Mesangial cell (primary cell): Measurements from ENCODE around the gene AMZ1. TPM values are rescaled to one million over a fixed set of nuclear protein-coding genes. Genes with fewer than 3 reads are reported as not detected.

Experiments used
- total RNA-seq: library from RNA; depleted of rRNA; stranded (reverse); fragments of >200 nt; gene quantifications from 2 replicates; pipeline ENCODE4 v1.2.3, GENCODE V29; 2015

The AMZ1 gene, protein sequence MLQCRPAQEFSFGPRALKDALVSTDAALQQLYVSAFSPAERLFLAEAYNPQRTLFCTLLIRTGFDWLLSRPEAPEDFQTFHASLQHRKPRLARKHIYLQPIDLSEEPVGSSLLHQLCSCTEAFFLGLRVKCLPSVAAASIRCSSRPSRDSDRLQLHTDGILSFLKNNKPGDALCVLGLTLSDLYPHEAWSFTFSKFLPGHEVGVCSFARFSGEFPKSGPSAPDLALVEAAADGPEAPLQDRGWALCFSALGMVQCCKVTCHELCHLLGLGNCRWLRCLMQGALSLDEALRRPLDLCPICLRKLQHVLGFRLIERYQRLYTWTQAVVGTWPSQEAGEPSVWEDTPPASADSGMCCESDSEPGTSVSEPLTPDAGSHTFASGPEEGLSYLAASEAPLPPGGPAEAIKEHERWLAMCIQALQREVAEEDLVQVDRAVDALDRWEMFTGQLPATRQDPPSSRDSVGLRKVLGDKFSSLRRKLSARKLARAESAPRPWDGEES
- 1.3 and 2.7 TPM in 2 replicates for total RNA-seq

DNA sequence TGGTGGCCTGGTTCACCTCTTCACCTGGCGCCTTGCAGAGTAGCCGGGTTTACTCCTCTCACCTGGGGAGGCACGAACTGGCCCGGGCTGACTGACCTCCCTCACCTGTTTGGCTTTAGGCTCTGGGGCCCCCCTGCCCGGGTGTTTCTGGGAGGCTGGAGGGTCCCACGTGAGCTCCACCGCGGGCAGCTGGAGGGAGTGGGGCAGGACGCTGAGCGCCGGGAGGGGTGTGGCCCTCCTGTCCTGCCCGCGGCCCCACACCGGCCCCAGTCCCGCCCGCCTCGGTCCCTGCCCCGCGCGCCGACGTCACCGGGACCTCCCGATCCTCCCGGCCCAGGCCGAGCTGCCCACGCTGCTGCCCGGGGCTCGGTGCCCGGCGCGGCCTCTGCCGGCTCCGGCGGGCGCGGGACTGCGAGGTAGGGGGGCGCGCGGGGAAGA is at the start of gene AMZ1:
Gene AMZ1 (plus strand): TSS at position 322 of the 438 bp plus-strand sequence. CDS start 12,250 bp downstream, outside the sequence.

Other genes starting within 250 kb of the AMZ1 start
- gene GRIFIN, start 211.8 kb upstream of the AMZ1 start, total RNA-seq: not detected in 2 replicates
- gene LFNG, start 168.4 kb upstream of the AMZ1 start, total RNA-seq: 67.5 and 97.7 TPM in 2 replicates
- gene BRAT1, start 132.7 kb upstream of the AMZ1 start, total RNA-seq: 54.3 and 61.1 TPM in 2 replicates
- gene IQCE, start 129.2 kb upstream of the AMZ1 start, total RNA-seq: 8.0 and 15.0 TPM in 2 replicates
- 156 and 181 TPM in 2 replicates for gene TTYH3, start 56.2 kb upstream of the AMZ1 start, total RNA-seq
- gene GNA12, start 156.1 kb downstream of the AMZ1 start, total RNA-seq: 34.7 and 41.2 TPM in 2 replicates